ENCODE data around the gene CFAP100. TPM values are rescaled to one million over a fixed set of nuclear protein-coding genes. Genes with fewer than 3 reads are reported as not detected.

CFAP100 gene
- total RNA-seq, 1 experiment from 2014 or later, result not detected

GRCh38 chr3:126456766-126457388 lies 62.2 kb downstream of the CFAP100 start (continued):
- no peak for TF ChIP-seq CTCF (IDR thresholded peaks at IDR 0.05 in 2 of 3, conservative IDR thresholded peaks at IDR 0.05 in 1 of 3; ENCODE audit: borderline replicate concordance in 1 of 3, insufficient read depth in 1 of 3, low read depth in 2 of 3, low read length in 2 of 3)
- TF ChIP-seq CEBPB (IDR thresholded peaks at IDR 0.05; ENCODE audit: low read depth), result no peak
- TF ChIP-seq EZH2phosphoT487 (IDR thresholded peaks at IDR 0.05; ENCODE audit: borderline replicate concordance), result no peak
- no peak for TF ChIP-seq SIN3A (IDR thresholded peaks at IDR 0.05; ENCODE audit: low read depth)
- no peak for TF ChIP-seq EGR1 (IDR thresholded peaks at IDR 0.05; ENCODE audit: low read depth)

DNA sequence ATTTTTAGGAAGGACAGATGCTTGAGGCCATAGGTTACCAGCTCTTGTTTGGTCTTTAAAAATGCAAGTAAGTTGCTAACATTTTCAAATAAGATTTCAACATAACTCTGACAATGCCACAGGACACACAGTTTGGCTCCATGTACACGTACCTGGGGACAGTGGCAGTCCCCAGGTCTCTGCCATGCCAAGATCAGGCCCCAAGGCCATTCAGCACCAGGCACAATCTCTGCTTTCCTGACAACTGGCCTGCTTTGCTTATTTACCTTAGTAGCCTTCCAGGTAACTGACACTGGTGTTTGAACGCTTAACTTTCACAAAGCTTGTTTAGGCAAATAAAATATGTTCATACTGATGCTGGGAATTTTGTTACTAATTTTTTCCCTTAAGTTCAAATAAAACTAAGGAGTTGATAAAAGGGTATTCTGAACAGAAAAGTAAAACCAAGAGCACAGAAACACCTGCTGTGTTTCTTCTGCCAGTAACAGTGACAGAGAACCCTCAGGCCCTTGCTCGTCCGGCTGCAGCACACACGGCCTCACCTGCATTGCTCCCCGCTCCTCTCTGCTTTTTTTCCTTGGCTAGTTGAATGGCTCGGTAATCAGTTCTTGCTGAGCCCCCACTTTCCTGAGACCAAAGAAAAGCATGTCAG lies 64.5 kb downstream of the CFAP100 start:
- CTCF ChIA-PET, result interaction anchor here (1.0 kb wide), 1 partner anchor 16 kb away, joined by 3 read pairs; no protein-coding TSS in a partner anchor
- peaks cover 44 to 64% of the 10 kb centered on the region in 2 experiments; a peak in 3 of 4 replicates for H3K36me3 ChIP-seq (ENCODE audit: control insufficient read depth in 1 of 2, insufficient read depth in 2 of 2, low read length in 2 of 2)
- ATAC-seq, result no peak

More for the DNA sequence above, 64.5 kb downstream of the CFAP100 start:
- no peaks in the 10 kb centered on the region for H4K20me1 ChIP-seq (ENCODE audit: insufficient read depth)
- no peak overlapping the region for H3K27ac ChIP-seq (ENCODE audit: low read depth, low read length)
- POLR2A ChIA-PET, result no interaction called here
- no peak for DNase-seq (ENCODE audit: low read depth, low spot score)
- TF ChIP-seq POLR2AphosphoS5 (IDR thresholded peaks at IDR 0.05; ENCODE audit: low read depth, low read length), result no peak
- TF ChIP-seq JUND (IDR thresholded peaks at IDR 0.05), result no peak
- no peak for TF ChIP-seq EGR1 (IDR thresholded peaks at IDR 0.05; ENCODE audit: low read depth)
- TF ChIP-seq SP1 (IDR thresholded peaks at IDR 0.05; ENCODE audit: low read depth), result no peak
- TSS peak; percentile 5 for BruUV-seq (replicated peaks)
- no peaks in the 10 kb centered on the region for H3K9me2 ChIP-seq (ENCODE audit: insufficient read depth)
- H3K4me1 ChIP-seq (ENCODE audit: control insufficient read depth in 1 of 2, insufficient read depth in 2 of 2, low read length in 2 of 2), result no peaks in the 10 kb centered on the region
- H2AFZ ChIP-seq (ENCODE audit: low read depth, low read length, poor library complexity, severe bottlenecking), result no peak overlapping the region
- H3K9me3 ChIP-seq (ENCODE audit: control insufficient read depth in 1 of 2, insufficient read depth in 1 of 2, low read depth in 1 of 2, low read length in 2 of 2), result no peaks in the 10 kb centered on the region
- intact Hi-C loops (cut with micrococcal nuclease), result no loop called here
- RAD21 ChIA-PET (ENCODE audit: low non-redundant PET in 1 of 2, low total read pairs in 2 of 2, uncharacterized antibody in 2 of 2, unreplicated experiment in 2 of 2), result no interaction called here
- no peak overlapping the region for H3K4me2 ChIP-seq (ENCODE audit: low read length)
- no peak overlapping the region for H3K9ac ChIP-seq (ENCODE audit: low read length)
- no peak overlapping the region for H3K4me3 ChIP-seq (replicated peaks in 1 of 2; ENCODE audit: low read depth in 1 of 2, low read length in 2 of 2)
- peaks cover 45% of the 10 kb centered on the region for H3K79me2 ChIP-seq (ENCODE audit: insufficient read depth, low read length)
- H3K27me3 ChIP-seq (ENCODE audit: insufficient read depth, low read length), result no peaks in the 10 kb centered on the region
